ENCODE data around the gene PAX8.

The PAX8 gene

GRCh38 chr2:113263546-113263945 is 15.2 kb downstream of the PAX8 start:
- no peak overlapping the region for H3K27ac ChIP-seq
- no peak for TF ChIP-seq ZFX (IDR thresholded peaks at IDR 0.05)
- no peak for TF ChIP-seq CTCF (conservative IDR thresholded peaks at IDR 0.05)

- no peak for TF ChIP-seq ZFX (IDR thresholded peaks at IDR 0.05)
- TF ChIP-seq CTCF (conservative IDR thresholded peaks at IDR 0.05): no peak
- no peak overlapping the region for H3K27ac ChIP-seq
These were observed 17.7 kb downstream of the PAX8 start for GRCh38 chr2:113260991-113261390.

GRCh38 chr2:113258471-113259147 is 20.1 kb downstream of the PAX8 start:
- TF ChIP-seq ZFX (IDR thresholded peaks at IDR 0.05) (no peak), CTCF (conservative IDR thresholded peaks at IDR 0.05) (no peak)
- no peak overlapping the region for H3K27ac ChIP-seq

GRCh38 chr2:113257516-113258264 is 21.0 kb downstream of the PAX8 start:
- TF ChIP-seq CTCF (conservative IDR thresholded peaks at IDR 0.05) (no peak), ZFX (IDR thresholded peaks at IDR 0.05) (no peak)
- H3K27ac ChIP-seq: no peak overlapping the region

- no peak overlapping the region for H3K27ac ChIP-seq
- no peak for TF ChIP-seq CTCF (conservative IDR thresholded peaks at IDR 0.05)
- TF ChIP-seq ZFX (IDR thresholded peaks at IDR 0.05): no peak
These were observed 23.3 kb downstream of the PAX8 start for GRCh38 chr2:113255140-113256070.

GRCh38 chr2:113253453-113253852 is 25.3 kb downstream of the PAX8 start:
- TF ChIP-seq ZFX (IDR thresholded peaks at IDR 0.05): no peak
- no peak for TF ChIP-seq CTCF (conservative IDR thresholded peaks at IDR 0.05)
- H3K27ac ChIP-seq: no peak overlapping the region
